A172 (cell line): ENCODE results near the gene FOXK1. TPM values are rescaled to one million over a fixed set of nuclear protein-coding genes. Genes with fewer than 3 reads are reported as not detected.
"Not testable (repeated sequence)": the region's sequence is repeated elsewhere in the genome, so short reads cannot be mapped to it uniquely, and the experiment has no call there.

Experiments
- DNase-seq: peaks from one replicate; pipeline ENCODE4 v3.0.0-alpha.2; 2015; ENCODE audit warnings: low spot score
- total RNA-seq: library from RNA; depleted of rRNA; stranded (reverse); fragments of >200 nt; shearing (Covaris generic); gene quantifications from 2 replicates; pipeline ENCODE4 v1.2.3, GENCODE V29; 2014; rRNA removed

The FOXK1 gene
- 8.3 and 16.6 TPM in 2 replicates for total RNA-seq

GRCh38 chr7:4681886-4682620, at the start of gene FOXK1:
Gene FOXK1 (plus strand): TSS chr7:4682295. CDS start chr7:4682309, 14 bp downstream.
- no peak for DNase-seq

- peak; percentile 89 for DNase-seq
Observed at GRCh38 chr7:4633012-4633411, 49.1 kb upstream of the FOXK1 start.

GRCh38 chr7:4634166-4634565, 47.9 kb upstream of the FOXK1 start:
- peak; percentile 33 for DNase-seq

- DNase-seq = peak; percentile 72
Observed at GRCh38 chr7:4638781-4639575, 43.1 kb upstream of the FOXK1 start.

DNA sequence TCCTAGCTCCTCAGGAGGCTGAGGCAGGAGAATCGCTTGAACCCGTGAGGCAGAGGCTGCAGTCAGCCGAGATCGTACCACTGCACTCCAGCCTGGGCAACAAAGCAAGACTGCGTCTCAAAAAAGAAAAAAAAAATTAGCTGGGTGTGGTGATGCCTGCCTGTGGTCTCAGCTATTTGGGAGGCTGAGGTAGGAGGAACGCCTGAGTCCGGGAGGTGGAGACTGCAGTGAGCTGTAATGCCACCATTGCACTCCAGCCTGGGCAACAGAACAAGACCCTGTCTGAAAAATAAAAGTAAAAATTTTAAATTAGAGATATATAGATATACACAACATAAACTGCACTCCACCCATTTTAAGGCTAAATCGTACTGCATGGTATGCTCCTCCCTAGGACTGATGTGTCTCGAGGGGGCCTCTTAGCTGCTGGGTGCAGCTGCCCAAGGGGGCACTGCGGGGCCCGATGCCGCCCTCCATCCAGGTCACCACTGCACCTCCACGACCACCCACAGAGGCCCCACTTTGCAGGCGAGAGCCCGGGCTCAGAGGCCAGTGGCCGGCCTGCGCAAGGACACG, 40.9 kb upstream of the FOXK1 start:
- DNase-seq = no peak

DNA sequence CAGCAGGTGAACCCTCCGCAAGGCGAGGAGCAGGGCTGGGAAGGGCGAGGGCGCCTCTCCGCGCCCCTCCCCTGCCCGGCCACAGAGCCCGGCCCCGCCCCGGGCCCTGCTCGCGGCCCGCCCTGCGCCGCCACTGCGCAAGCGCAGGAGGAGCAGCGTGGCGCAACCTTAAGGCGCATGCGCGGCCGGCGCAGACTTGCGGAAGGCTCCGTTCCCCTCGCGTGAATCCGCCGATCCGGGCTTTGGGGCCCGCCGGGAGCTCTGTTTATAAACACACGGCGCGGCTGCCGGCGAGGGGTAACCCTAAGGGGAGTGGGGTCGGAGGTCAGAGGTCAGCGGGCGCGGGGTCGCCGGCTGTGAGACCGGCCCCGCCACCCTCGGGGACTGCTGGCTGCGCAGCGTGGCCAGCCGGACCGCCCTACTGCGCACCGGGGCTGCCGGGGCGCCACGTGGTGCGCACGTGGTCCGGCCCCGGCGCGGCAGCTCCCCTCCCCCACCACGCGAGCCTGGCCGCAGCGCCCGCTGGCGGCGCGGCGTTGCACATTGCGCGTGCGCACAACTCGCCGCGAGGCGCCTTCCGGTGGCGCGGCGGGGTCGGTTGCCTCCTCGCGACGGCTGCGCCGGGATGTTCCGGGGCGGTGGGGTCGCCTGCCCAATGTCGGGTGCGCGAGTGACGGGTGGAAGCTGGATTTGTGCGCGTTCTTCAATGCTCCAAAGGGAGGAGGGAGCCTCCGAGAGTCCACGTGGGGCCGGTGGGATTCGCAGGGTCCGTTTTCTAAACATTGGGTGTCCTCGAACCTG, 40.2 kb upstream of the FOXK1 start:
- DNase-seq = peak; percentile 86

DNA sequence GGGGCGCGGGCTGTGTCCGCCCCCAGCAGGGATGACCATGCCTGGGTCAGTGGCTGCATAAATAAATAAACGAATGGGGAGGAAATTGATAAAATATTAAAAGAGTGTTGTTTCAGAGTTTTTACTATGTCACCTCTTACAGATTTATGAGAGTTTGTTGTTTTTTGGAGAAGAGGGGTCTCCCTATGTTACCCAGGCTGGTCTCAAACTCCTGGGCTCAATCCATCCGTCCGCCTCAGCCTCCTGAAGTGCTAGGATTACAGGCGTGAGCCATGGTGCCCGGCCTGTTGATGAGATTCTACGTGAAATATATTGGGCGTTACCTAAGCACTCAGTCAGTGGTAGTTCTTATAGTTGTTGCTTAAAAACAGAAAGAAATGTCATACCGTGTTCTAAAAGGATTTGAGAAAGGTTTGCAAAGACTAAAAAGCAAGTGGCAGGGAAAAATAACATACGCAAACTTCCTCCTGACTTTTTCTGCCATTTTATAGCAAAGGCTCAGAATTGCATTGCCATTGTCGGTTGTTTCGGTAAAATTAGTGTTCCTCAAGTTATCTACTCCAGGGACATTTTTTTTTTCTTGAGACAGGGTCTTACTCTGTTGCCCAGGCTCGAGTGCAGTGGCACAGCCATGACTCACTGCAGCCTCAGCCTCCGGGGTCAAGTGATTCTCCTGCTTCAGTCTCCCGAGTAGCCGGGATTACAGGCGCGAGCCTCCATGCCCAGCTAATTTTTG, 39.5 kb upstream of the FOXK1 start:
- no peak for DNase-seq

DNA sequence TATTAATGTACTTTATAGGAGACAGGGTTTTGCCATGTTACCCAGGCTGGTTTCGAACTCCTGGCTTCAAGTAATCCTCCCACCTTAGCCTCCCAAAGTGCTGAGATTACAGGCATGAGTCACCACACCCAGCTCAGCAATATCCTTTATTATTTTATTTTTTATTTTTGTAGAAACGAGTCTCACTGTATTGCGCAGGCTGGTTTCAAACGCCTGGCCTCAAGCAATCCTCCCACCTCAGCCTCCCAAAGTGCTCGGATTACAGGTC, 39.0 kb upstream of the FOXK1 start:
- not testable (repeated sequence) for DNase-seq

DNA sequence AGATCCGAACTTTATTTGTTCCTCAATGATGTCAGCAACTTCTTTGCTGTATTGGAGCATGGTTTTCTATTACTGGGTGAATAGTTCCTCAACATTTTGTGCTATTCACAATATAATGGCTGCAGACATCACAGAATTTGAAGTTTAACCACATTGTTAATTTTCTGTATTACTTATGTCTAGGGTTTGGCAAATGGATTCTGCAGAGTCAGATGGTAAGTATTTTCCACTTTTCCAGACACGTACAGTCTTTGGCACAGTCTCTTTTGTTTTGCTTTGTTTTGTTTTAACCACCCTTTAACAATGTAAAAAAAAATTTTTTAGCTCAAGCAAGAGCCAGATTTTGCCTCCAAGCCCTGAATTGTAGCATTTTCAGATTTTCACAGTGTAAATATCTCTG, 36.8 kb upstream of the FOXK1 start:
- DNase-seq = no peak

DNA sequence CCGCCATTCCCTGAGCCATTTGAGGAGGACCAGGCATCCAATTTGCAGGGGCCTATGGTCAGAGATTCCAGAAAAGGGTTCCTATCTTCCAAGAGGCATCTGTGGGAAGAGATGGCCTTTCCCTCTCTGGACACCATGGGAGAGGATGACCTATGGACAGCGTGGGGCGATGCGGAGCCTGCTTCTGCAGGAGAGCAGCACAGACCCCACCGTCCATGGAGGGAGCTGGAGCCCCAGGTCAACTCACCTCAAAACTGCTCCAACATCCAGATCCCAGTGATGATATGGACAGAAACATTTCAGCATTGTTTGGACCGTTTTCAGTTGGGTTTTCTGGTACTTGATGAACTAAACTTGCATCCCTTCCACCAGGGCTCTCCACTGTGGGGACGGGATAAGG, 34.0 kb upstream of the FOXK1 start:
- no peak for DNase-seq

DNA sequence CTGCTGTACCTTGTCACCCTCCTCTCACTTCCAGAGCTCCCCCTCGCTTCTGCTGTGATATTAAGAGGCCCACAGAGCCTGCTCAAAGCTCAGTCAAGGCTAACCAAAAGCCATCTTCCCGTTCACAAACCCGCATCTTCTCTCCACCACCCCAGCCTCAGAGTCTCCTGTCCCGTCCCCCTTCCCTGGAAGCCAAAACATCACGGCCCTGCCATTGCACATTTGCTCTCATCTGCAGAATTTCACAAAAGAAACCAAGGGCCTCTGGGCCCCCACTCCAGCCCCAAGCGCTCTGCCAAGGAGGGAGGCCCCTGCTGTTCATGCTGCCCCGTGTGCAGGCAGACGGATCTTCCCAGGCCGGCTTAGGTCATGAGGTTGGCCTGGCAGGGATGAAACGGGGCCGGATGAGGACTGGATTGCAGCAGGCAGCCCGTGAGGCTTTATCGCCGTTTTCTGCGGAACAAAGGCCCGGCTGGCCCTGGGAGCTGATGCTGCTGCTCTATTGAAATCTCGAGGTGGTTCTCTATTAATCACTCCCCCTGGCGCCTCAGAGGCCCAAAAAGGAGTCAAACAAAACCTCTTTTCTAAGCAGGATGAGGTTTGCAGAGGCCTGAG, 31.6 kb upstream of the FOXK1 start:
- no peak for DNase-seq

GRCh38 chr7:4653771-4654170, 28.3 kb upstream of the FOXK1 start:
- DNase-seq = no peak

- no peak for DNase-seq
Observed at GRCh38 chr7:4655311-4655710, 26.8 kb upstream of the FOXK1 start.

DNA sequence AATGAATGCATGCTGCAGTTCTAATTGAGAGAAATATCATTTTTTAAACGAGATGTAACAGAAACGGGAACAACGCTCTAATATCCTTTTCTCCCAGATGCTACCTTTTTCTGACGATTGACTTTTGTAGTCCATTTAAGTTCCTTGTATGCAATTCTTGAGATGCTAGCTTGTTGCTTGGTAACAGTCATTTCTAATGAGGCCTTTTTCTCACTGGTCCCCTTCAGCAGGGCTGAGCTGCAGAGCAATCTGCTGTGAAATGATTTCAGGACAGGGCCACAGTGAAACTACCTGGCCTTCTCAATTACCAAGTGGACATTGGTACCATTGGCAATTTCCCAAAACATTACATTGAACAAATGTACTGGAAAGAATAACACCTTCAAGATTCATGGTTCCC, 26.2 kb upstream of the FOXK1 start:
- no peak for DNase-seq

DNA sequence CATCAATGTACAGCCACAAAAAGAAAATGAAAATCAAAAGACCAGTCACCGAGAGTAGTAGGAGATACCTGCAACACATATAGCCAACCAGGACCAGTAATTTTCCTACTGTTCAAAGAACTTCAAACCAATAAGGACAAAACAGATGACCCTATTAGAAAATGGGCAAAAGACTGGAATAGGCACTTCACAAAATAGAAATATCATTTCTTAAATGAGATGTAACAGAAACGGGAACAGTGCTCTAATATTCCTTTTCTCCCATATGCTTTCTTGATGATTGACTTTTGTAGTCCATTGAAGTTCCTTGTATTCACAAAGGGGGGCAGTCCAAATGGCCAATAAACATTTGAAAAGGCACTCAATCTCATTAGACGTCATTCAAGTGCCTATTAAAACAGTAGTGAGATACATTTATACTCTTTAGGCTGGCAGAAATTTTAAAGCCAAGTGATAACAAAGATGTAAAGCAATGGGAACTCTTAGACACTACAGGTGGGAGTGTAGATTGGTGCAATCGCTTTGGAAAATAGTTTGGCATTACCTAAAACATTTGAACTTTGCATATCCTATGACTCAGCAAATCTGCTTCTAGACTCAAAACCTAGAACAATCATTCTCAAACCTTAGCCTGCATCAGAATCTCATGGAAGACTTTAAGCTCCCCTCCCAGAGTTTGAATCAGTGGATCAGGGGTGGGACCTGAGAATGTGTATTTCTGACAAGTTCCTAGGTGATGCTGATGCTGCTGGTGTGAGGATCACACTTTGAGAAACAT, 24.3 kb upstream of the FOXK1 start:
- DNase-seq = no peak

- DNase-seq = no peak
Observed at GRCh38 chr7:4659551-4660286, 22.4 kb upstream of the FOXK1 start.

DNA sequence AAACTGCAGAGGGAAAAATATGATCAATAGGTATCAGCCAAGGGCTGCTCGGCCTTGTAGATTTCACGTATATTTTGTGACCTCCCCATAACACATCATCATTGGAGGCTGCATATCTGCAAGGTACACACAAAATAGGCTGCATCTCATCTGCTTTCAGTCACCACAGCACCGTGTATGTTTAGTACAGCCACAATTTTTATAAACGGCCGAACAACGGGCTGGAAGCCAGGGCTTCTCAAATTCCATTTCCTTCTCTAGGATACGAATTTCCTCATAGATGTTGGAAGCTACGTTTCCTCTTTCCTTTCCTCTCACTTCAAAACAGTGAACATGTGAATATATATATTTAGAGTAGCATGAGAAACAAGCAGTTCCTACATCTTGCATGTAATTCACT, 20.2 kb upstream of the FOXK1 start:
- DNase-seq = no peak

- no peak for DNase-seq
Observed at GRCh38 chr7:4663239-4664018, 18.7 kb upstream of the FOXK1 start.

- DNase-seq = peak; percentile 61
Observed at GRCh38 chr7:4665661-4666060, 16.4 kb upstream of the FOXK1 start.
